Activated CD4-positive, alpha-beta memory T cell treated with anti-CD3 and anti-CD28 coated beads for 36 hours (primary cell): ENCODE measurements around the gene RARA. TPM values are rescaled to one million over a fixed set of nuclear protein-coding genes. Genes with fewer than 3 reads are reported as not detected.

Experiments
- CTCF ChIA-PET: fragments of 350-600 bp; sonication (Branson Sonifier 250); formaldehyde crosslinking; loops from one replicate; lab custom pipeline; 2021; ENCODE audit warnings: antibody characterized with exemption, inconsistent platforms; lab: Charles Lee
- POLR2A ChIA-PET: fragments of 350-600 bp; sonication (Branson Sonifier 250); formaldehyde crosslinking; loops from one replicate; lab custom pipeline; 2021; ENCODE audit warnings: antibody characterized with exemption; lab: Charles Lee
- DNase-seq: peaks from one replicate; pipeline ENCODE4 v3.0.0-alpha.2; 2020
- H3K27ac Mint-ChIP-seq: one replicate; pipeline ENCODE4 v1.8.0; 2021; ENCODE audit warnings: mixed read lengths
- H3K27me3 Mint-ChIP-seq: one replicate; pipeline ENCODE4 v1.8.0; 2021; ENCODE audit warnings: mixed read lengths
- H3K36me3 Mint-ChIP-seq: one replicate; pipeline ENCODE4 v1.8.0; 2021; ENCODE audit warnings: mixed read lengths
- H3K4me1 Mint-ChIP-seq: one replicate; pipeline ENCODE4 v1.8.0; 2021; ENCODE audit warnings: low read depth, mixed read lengths
- H3K4me3 Mint-ChIP-seq: one replicate; pipeline ENCODE4 v1.8.0; 2021; ENCODE audit warnings: mild to moderate bottlenecking, mixed read lengths
- H3K9me3 Mint-ChIP-seq: one replicate; pipeline ENCODE4 v1.8.0; 2021; ENCODE audit warnings: mixed read lengths
- intact Hi-C: fragments of 100-400 bp; cut with micrococcal nuclease; formaldehyde crosslinking; loops from one replicate; pipeline ENCODE4 v1.15.1; 2023
- total RNA-seq, 2 experiments: library from RNA; stranded (reverse); gene quantifications; one replicate each; pipeline ENCODE4 v1.2.3, GENCODE V29; 2021

Gene RARA
- total RNA-seq: 10 to 100 TPM; 31.2 TPM

- intact Hi-C loops: no loop called here
- no peak for DNase-seq
- no peaks in the 10 kb centered on the region for H3K36me3 Mint-ChIP-seq
- CTCF ChIA-PET: interaction anchor here (1.2 to 8.8 kb wide), 4 partner anchors 8 to 54 kb away, joined by 5 to 241 read pairs (median 16); no protein-coding TSS in a partner anchor
- POLR2A ChIA-PET: interaction anchor here (0.7 kb wide), 1 partner anchor 16 kb away, joined by 4 read pairs; no protein-coding TSS in a partner anchor
- H3K27ac Mint-ChIP-seq: no peak within 1 kb of the TSS
- H3K4me3 Mint-ChIP-seq: no peak within 1 kb of the TSS
- no peaks in the 10 kb centered on the region for H3K27me3 Mint-ChIP-seq
- H3K9me3 Mint-ChIP-seq: no peaks in the 10 kb centered on the region
- H3K4me1 Mint-ChIP-seq: peaks cover 34% of the 10 kb centered on the region
These were observed at the start of gene RARA for GRCh38 chr17:40309031-40309948. TSS of gene RARA (plus strand) at chr17:40309180. CDS start at chr17:40331219, 22,039 bp downstream.

GRCh38 chr17:40259505-40259904 is 49.5 kb upstream of the RARA start:
- no peak overlapping the region for H3K4me3 Mint-ChIP-seq
- peaks cover 11% of the 10 kb centered on the region for H3K4me1 Mint-ChIP-seq
- H3K36me3 Mint-ChIP-seq: peaks cover 21% of the 10 kb centered on the region
- no peak for DNase-seq
- no peaks in the 10 kb centered on the region for H3K27me3 Mint-ChIP-seq
- ChIA-PET CTCF (interaction anchor here (1.0 to 1.7 kb wide), 2 partner anchors 31 to 156 kb away, joined by 3 read pairs; no protein-coding TSS in a partner anchor), POLR2A (no interaction called here)
- no peaks in the 10 kb centered on the region for H3K9me3 Mint-ChIP-seq
- intact Hi-C loops: no loop called here
- H3K27ac Mint-ChIP-seq: no peak overlapping the region

GRCh38 chr17:40260528-40260927 is 48.5 kb upstream of the RARA start:
- intact Hi-C loops: no loop called here
- POLR2A ChIA-PET: no interaction called here
- Mint-ChIP-seq H3K27ac (no peak overlapping the region), H3K4me3 (no peak overlapping the region), H3K4me1 (peaks cover 10% of the 10 kb centered on the region), H3K9me3 (no peaks in the 10 kb centered on the region), H3K27me3 (no peaks in the 10 kb centered on the region), H3K36me3 (peaks cover 24% of the 10 kb centered on the region)
- no peak for DNase-seq
- CTCF ChIA-PET: interaction anchor here (0.5 to 1.7 kb wide), 3 partner anchors 30 to 155 kb away, joined by 3 read pairs; no protein-coding TSS in a partner anchor

GRCh38 chr17:40264458-40265185 is 44.4 kb upstream of the RARA start:
- Mint-ChIP-seq H3K27ac (no peak overlapping the region), H3K36me3 (peaks cover 17% of the 10 kb centered on the region), H3K9me3 (no peaks in the 10 kb centered on the region), H3K27me3 (no peaks in the 10 kb centered on the region), H3K4me1 (peaks cover 10% of the 10 kb centered on the region), H3K4me3 (no peak overlapping the region)
- ChIA-PET POLR2A (no interaction called here), CTCF (interaction anchor here (0.7 kb wide), 1 partner anchor 18 kb away, joined by 3 read pairs; no protein-coding TSS in a partner anchor)
- intact Hi-C loops: no loop called here
- no peak for DNase-seq

GRCh38 chr17:40265337-40265736 is 43.6 kb upstream of the RARA start:
- Mint-ChIP-seq H3K27me3 (no peaks in the 10 kb centered on the region), H3K36me3 (peaks cover 17% of the 10 kb centered on the region), H3K27ac (no peak overlapping the region), H3K4me1 (peaks cover 10% of the 10 kb centered on the region), H3K9me3 (no peaks in the 10 kb centered on the region), H3K4me3 (no peak overlapping the region)
- CTCF ChIA-PET: no interaction called here
- no peak for DNase-seq
- POLR2A ChIA-PET: no interaction called here
- intact Hi-C loops: no loop called here

GRCh38 chr17:40266882-40267281 is 42.1 kb upstream of the RARA start:
- Mint-ChIP-seq H3K27me3 (no peaks in the 10 kb centered on the region), H3K9me3 (no peaks in the 10 kb centered on the region), H3K27ac (no peak overlapping the region), H3K36me3 (peaks cover 14% of the 10 kb centered on the region), H3K4me3 (no peak overlapping the region), H3K4me1 (peaks cover 10% of the 10 kb centered on the region)
- POLR2A ChIA-PET: interaction anchor here (1.3 kb wide), 1 partner anchor 8 kb away, joined by 3 read pairs; no protein-coding TSS in a partner anchor
- DNase-seq: no peak
- intact Hi-C loops: no loop called here
- CTCF ChIA-PET: no interaction called here

- no peaks in the 10 kb centered on the region for H3K27me3 Mint-ChIP-seq
- POLR2A ChIA-PET: interaction anchor here (1.3 kb wide), 1 partner anchor 10 kb away, joined by 3 read pairs; no protein-coding TSS in a partner anchor
These were observed 40.8 kb upstream of the RARA start for GRCh38 chr17:40268141-40268712.

GRCh38 chr17:40278414-40278813 is 30.6 kb upstream of the RARA start:
- Mint-ChIP-seq H3K27me3 (no peaks in the 10 kb centered on the region), H3K27ac (no peak overlapping the region), H3K9me3 (no peaks in the 10 kb centered on the region), H3K4me3 (no peak overlapping the region), H3K36me3 (peaks cover 42% of the 10 kb centered on the region), H3K4me1 (peaks cover 20% of the 10 kb centered on the region)
- intact Hi-C loops: no loop called here
- DNase-seq: no peak
- ChIA-PET POLR2A (no interaction called here), CTCF (no interaction called here)

More at GRCh38 chr17:40268141-40268712, 40.8 kb upstream of the RARA start:
- H3K27ac Mint-ChIP-seq: no peak overlapping the region
- intact Hi-C loops: no loop called here
- H3K36me3 Mint-ChIP-seq: peaks cover 7% of the 10 kb centered on the region
- no peaks in the 10 kb centered on the region for H3K4me1 Mint-ChIP-seq
- DNase-seq: no peak
- no peak overlapping the region for H3K4me3 Mint-ChIP-seq
- no peaks in the 10 kb centered on the region for H3K9me3 Mint-ChIP-seq
- CTCF ChIA-PET: no interaction called here

GRCh38 chr17:40279402-40279801 is 29.6 kb upstream of the RARA start:
- Mint-ChIP-seq H3K36me3 (peaks cover 36% of the 10 kb centered on the region), H3K4me3 (no peak overlapping the region), H3K4me1 (peaks cover 28% of the 10 kb centered on the region), H3K9me3 (no peaks in the 10 kb centered on the region), H3K27ac (no peak overlapping the region), H3K27me3 (no peaks in the 10 kb centered on the region)
- intact Hi-C loops: no loop called here
- CTCF ChIA-PET: no interaction called here
- no peak for DNase-seq
- POLR2A ChIA-PET: interaction anchor here (0.6 kb wide), 1 partner anchor 34 kb away, joined by 3 read pairs; no protein-coding TSS in a partner anchor

- POLR2A ChIA-PET: interaction anchor here (1.2 to 2.7 kb wide), 2 partner anchors 63 to 136 kb away, joined by 3 to 13 read pairs; partner anchors contain the start of genes TOP2A and WIPF2
- H3K4me1 Mint-ChIP-seq: peaks cover 36% of the 10 kb centered on the region
- CTCF ChIA-PET: interaction anchor here (1.3 kb wide), 1 partner anchor 9 kb away, joined by 3 read pairs; no protein-coding TSS in a partner anchor
These were observed 27.3 kb upstream of the RARA start for GRCh38 chr17:40281663-40282062.

GRCh38 chr17:40283662-40284061 is 25.3 kb upstream of the RARA start:
- Mint-ChIP-seq H3K4me1 (peaks cover 47% of the 10 kb centered on the region), H3K4me3 (peak overlapping the region; percentile 44), H3K9me3 (no peaks in the 10 kb centered on the region), H3K27me3 (no peaks in the 10 kb centered on the region), H3K27ac (peak overlapping the region; percentile 90), H3K36me3 (peaks cover 19% of the 10 kb centered on the region)
- DNase-seq: no peak
- intact Hi-C loops: loop anchor here (1.0 to 10.0 kb wide), 4 partner anchors 51 to 269 kb away; partner anchors contain the start of gene CSF3
- ChIA-PET POLR2A (interaction anchor here (0.7 to 2.7 kb wide), 2 partner anchors 65 kb away, joined by 4 to 13 read pairs; partner anchors contain the start of gene WIPF2), CTCF (interaction anchor here (0.9 to 2.3 kb wide), 12 partner anchors 11 to 256 kb away, joined by 3 to 14 read pairs (median 6); partner anchors contain the start of gene WIPF2)

More at GRCh38 chr17:40281663-40282062, 27.3 kb upstream of the RARA start:
- no peaks in the 10 kb centered on the region for H3K9me3 Mint-ChIP-seq
- no peak overlapping the region for H3K4me3 Mint-ChIP-seq
- H3K27me3 Mint-ChIP-seq: no peaks in the 10 kb centered on the region
- DNase-seq: peak; percentile 27
- intact Hi-C loops: loop anchor here (5.0 to 10.0 kb wide), 2 partner anchors 49 to 267 kb away; partner anchors contain the start of gene CSF3
- H3K36me3 Mint-ChIP-seq: peaks cover 27% of the 10 kb centered on the region
- peak overlapping the region; percentile 69 for H3K27ac Mint-ChIP-seq
